Panc1 (cell line): ENCODE measurements around the gene PSMD6.

Experiments
- CTCF ChIP-seq: fragments of 450-650 bp; IDR thresholded peaks from 2 replicates; pipeline ENCODE4 v1.5.1; 2017; ENCODE audit warnings: mild to moderate bottlenecking
- REST ChIP-seq, 2 experiments: IDR thresholded peaks; 2 replicates each; pipeline ENCODE4 v1.6.1; 2011 to 2012; ENCODE audit warnings: low read depth in 2 of 2, control low read depth in 1 of 2, low read length in 1 of 2, mild to moderate bottlenecking in 1 of 2, moderate library complexity in 1 of 2; ENCODE audit not compliant: insufficient read depth in 1 of 2
- SIN3A ChIP-seq: IDR thresholded peaks from 2 replicates; pipeline ENCODE4 v1.6.1; 2012; ENCODE audit warnings: low read depth, mild to moderate bottlenecking, low read length, moderate library complexity, borderline replicate concordance; ENCODE audit not compliant: insufficient read depth
- TCF7L2 ChIP-seq: IDR thresholded peaks from 2 replicates; pipeline ENCODE4 v1.6.1; 2011; ENCODE audit warnings: mild to moderate bottlenecking, low read depth, low read length, inconsistent platforms

GRCh38 chr3:63980019-63980418, 43.3 kb downstream of the PSMD6 start:
- no peak for TF ChIP-seq REST (IDR thresholded peaks at IDR 0.05; ENCODE audit: insufficient read depth in 1 of 2, low read depth in 2 of 2, low read length in 1 of 2)
- no peak for TF ChIP-seq CTCF
- no peak for TF ChIP-seq SIN3A
- no peak for TF ChIP-seq TCF7L2
